IMR-90 (cell line): ENCODE measurements around the gene ARHGEF4. TPM values are rescaled to one million over a fixed set of nuclear protein-coding genes. Genes with fewer than 3 reads are reported as not detected.

Source experiments
- ATAC-seq: fragments of 200-7000 bp; cut with Tn5 transposase; 2 replicates; pipeline ENCODE4 v1.9.1; 2020; ENCODE audit warnings: low read depth, mild to moderate bottlenecking, moderate library complexity
- BruUV-seq: library from RNA; stranded (reverse); fragments of 400-500 nt; replicated peaks from 2 replicates; lab custom pipeline; 2021; lab: Mats Ljungman, UMichigan
- CTCF ChIA-PET: fragments of 300-600 bp; formaldehyde crosslinking; extraction: SDS; loops from one replicate; lab custom pipeline; 2021; ENCODE audit warnings: antibody characterized with exemption; lab: Yijun Ruan, JAX
- POLR2A ChIA-PET: fragments of 300-600 bp; sonication (Branson Sonifier 250); formaldehyde crosslinking; loops from one replicate; lab custom pipeline; 2022; ENCODE audit warnings: antibody characterized with exemption; ENCODE audit not compliant: unreplicated experiment; lab: Charles Lee
- DNase-seq: peaks from one replicate; pipeline ENCODE4 v3.0.0; 2013
- H2AFZ ChIP-seq: replicated peaks from 2 replicates; pipeline ENCODE3; 2013; ENCODE audit warnings: low read length, mild to moderate bottlenecking; ENCODE audit not compliant: poor library complexity
- H2AK5ac ChIP-seq: 2 replicates; pipeline ENCODE4 v1.6.1; 2013; ENCODE audit warnings: low read depth, low read length, inconsistent platforms
- H2AK9ac ChIP-seq: replicated peaks from 2 replicates; pipeline ENCODE3; 2013; ENCODE audit warnings: mild to moderate bottlenecking, low read depth, low read length, moderate library complexity; ENCODE audit not compliant: poor library complexity
- H2BK120ac ChIP-seq: 2 replicates; pipeline ENCODE4 v1.6.1; 2013; ENCODE audit warnings: low read depth, low read length, inconsistent platforms
- H2BK15ac ChIP-seq: 3 replicates; pipeline ENCODE4 v1.6.1; 2013; ENCODE audit warnings: low read depth, low read length, inconsistent platforms
- H2BK20ac ChIP-seq: 2 replicates; pipeline ENCODE4 v1.6.1; 2013; ENCODE audit warnings: low read depth, mild to moderate bottlenecking, inconsistent platforms, low read length, moderate library complexity
- H2BK5ac ChIP-seq: 2 replicates; pipeline ENCODE4 v1.6.1; 2013; ENCODE audit warnings: mild to moderate bottlenecking, low read depth, low read length, inconsistent platforms; ENCODE audit not compliant: poor library complexity, severe bottlenecking
- H3K14ac ChIP-seq: replicated peaks from 2 replicates; pipeline ENCODE4 v1.6.1; 2013; ENCODE audit warnings: low read depth, low read length, inconsistent platforms
- H3K18ac ChIP-seq: 2 replicates; pipeline ENCODE4 v1.6.1; 2013; ENCODE audit warnings: low read depth, low read length, control low read depth
- H3K23ac ChIP-seq: 2 replicates; pipeline ENCODE4 v1.6.1; 2013; ENCODE audit warnings: low read depth, low read length, inconsistent platforms
- H3K27ac ChIP-seq: 2 replicates; pipeline ENCODE4 v1.5.1; 2013; ENCODE audit warnings: mild to moderate bottlenecking, control low read depth, low read length; ENCODE audit not compliant: insufficient read depth
- H3K27me3 ChIP-seq: 2 replicates; pipeline ENCODE4 v1.6.1; 2013; ENCODE audit warnings: low read length; ENCODE audit not compliant: control insufficient read depth, insufficient read depth
- H3K36me3 ChIP-seq: 2 replicates; pipeline ENCODE4 v1.6.1; 2013; ENCODE audit warnings: low read length, mixed read lengths; ENCODE audit not compliant: control insufficient read depth, insufficient read depth
- H3K4ac ChIP-seq: 2 replicates; pipeline ENCODE4 v1.6.1; 2013; ENCODE audit warnings: low read depth, low read length, inconsistent platforms
- H3K4me1 ChIP-seq: 2 replicates; pipeline ENCODE4 v1.6.1; 2013; ENCODE audit warnings: low read length, mixed read lengths; ENCODE audit not compliant: control insufficient read depth, insufficient read depth
- H3K4me2 ChIP-seq: 2 replicates; pipeline ENCODE4 v1.6.1; 2013; ENCODE audit warnings: low read depth, mild to moderate bottlenecking, control low read depth, low read length, moderate library complexity
- H3K4me3 ChIP-seq: 2 replicates; pipeline ENCODE4 v1.5.1; 2013; ENCODE audit warnings: low read depth, mild to moderate bottlenecking, control low read depth, low read length, moderate library complexity; ENCODE audit not compliant: insufficient read depth
- H3K56ac ChIP-seq: 2 replicates; pipeline ENCODE4 v1.6.1; 2013; ENCODE audit warnings: low read length, inconsistent platforms; ENCODE audit not compliant: insufficient read depth; ENCODE audit errors: extremely low read depth
- H3K79me1 ChIP-seq, 2 experiments: 2 replicates each; pipeline ENCODE4 v1.6.1; 2013; ENCODE audit warnings: low read length in 2 of 2, inconsistent platforms in 1 of 2, low read depth in 1 of 2
- H3K9ac ChIP-seq: 2 replicates; pipeline ENCODE4 v1.6.1; 2013; ENCODE audit warnings: low read depth, low read length, control low read depth
- H3K9me1 ChIP-seq: 2 replicates; pipeline ENCODE4 v1.6.1; 2013; ENCODE audit warnings: low read length, inconsistent platforms; ENCODE audit not compliant: insufficient read depth
- H3K9me3 ChIP-seq: 2 replicates; pipeline ENCODE4 v1.6.1; 2013; ENCODE audit warnings: low read length; ENCODE audit not compliant: control insufficient read depth, insufficient read depth
- H4K20me1 ChIP-seq: 2 replicates; pipeline ENCODE4 v1.6.1; 2013; ENCODE audit warnings: low read length, inconsistent platforms; ENCODE audit not compliant: insufficient read depth
- H4K5ac ChIP-seq: 2 replicates; pipeline ENCODE4 v1.6.1; 2013; ENCODE audit warnings: mild to moderate bottlenecking, low read depth, low read length, control low read depth
- H4K8ac ChIP-seq, 2 experiments: 2 replicates each; pipeline ENCODE4 v1.6.1; 2013; ENCODE audit warnings: low read depth in 2 of 2, low read length in 2 of 2, control low read depth in 1 of 2, inconsistent platforms in 1 of 2
- H4K91ac ChIP-seq: 2 replicates; pipeline ENCODE4 v1.6.1; 2013; ENCODE audit warnings: low read depth, low read length, inconsistent platforms; ENCODE audit not compliant: insufficient read depth
- BHLHE40 ChIP-seq: fragments of 150-350 bp; IDR thresholded peaks from 2 replicates; pipeline ENCODE4 v1.6.1; 2016; ENCODE audit warnings: mild to moderate bottlenecking, low read depth, low read length
- CEBPB ChIP-seq: IDR thresholded peaks from 2 replicates; pipeline ENCODE4 v1.6.1; 2012; ENCODE audit warnings: low read depth, low read length, improper control_type of control experiment
- CHD1 ChIP-seq: IDR thresholded peaks from 2 replicates; pipeline ENCODE4 v1.6.1; 2012; ENCODE audit warnings: low read depth, low read length, improper control_type of control experiment
- ELK1 ChIP-seq: fragments of 150-350 bp; IDR thresholded peaks from 2 replicates; pipeline ENCODE4 v1.6.1; 2016; ENCODE audit warnings: low read depth, mild to moderate bottlenecking, low read length, moderate library complexity, borderline replicate concordance
- FOS ChIP-seq: fragments of 150-350 bp; IDR thresholded peaks from 2 replicates; pipeline ENCODE4 v1.6.1; 2016; ENCODE audit warnings: low read depth, low read length
- MAFK ChIP-seq: IDR thresholded peaks from 2 replicates; pipeline ENCODE4 v1.6.1; 2012; ENCODE audit warnings: low read depth, low read length, improper control_type of control experiment
- MXI1 ChIP-seq: IDR thresholded peaks from 2 replicates; pipeline ENCODE4 v1.6.1; 2012; ENCODE audit warnings: low read depth, mild to moderate bottlenecking, low read length, moderate library complexity, borderline replicate concordance
- POLR2A ChIP-seq: IDR thresholded peaks from 2 replicates; pipeline ENCODE4 v1.6.1; 2012; ENCODE audit warnings: mild to moderate bottlenecking, low read depth, low read length
- RAD21 ChIP-seq: IDR thresholded peaks from 2 replicates; pipeline ENCODE4 v1.6.1; 2012; ENCODE audit warnings: low read length, improper control_type of control experiment
- RCOR1 ChIP-seq: IDR thresholded peaks from 2 replicates; pipeline ENCODE4 v1.6.1; 2012; ENCODE audit warnings: mild to moderate bottlenecking, low read length, improper control_type of control experiment; ENCODE audit not compliant: insufficient replicate concordance
- RFX5 ChIP-seq: IDR thresholded peaks from 2 replicates; pipeline ENCODE4 v1.8.0; 2012; ENCODE audit warnings: low read depth, mild to moderate bottlenecking, low read length, moderate library complexity
- SMC3 ChIP-seq: fragments of 150-350 bp; IDR thresholded peaks from 2 replicates; pipeline ENCODE4 v1.6.1; 2016; ENCODE audit warnings: low read depth, mild to moderate bottlenecking, antibody characterized with exemption, low read length, moderate library complexity
- USF2 ChIP-seq: fragments of 150-350 bp; IDR thresholded peaks from 2 replicates; pipeline ENCODE4 v1.6.1; 2017; ENCODE audit warnings: mild to moderate bottlenecking, antibody characterized with exemption, low read length, low read depth
- WGBS, 2 experiments: methylation state at CpG; one replicate each; pipeline versions ENCODE4 v1.1.5 to v1.1.7; 2013; ENCODE audit warnings: missing lambda C conversion rate in 2 of 2; ENCODE audit not compliant: insufficient read length in 1 of 2; ENCODE audit errors: extremely low coverage in 2 of 2; 5-methylcytosine and 5-hydroxymethylcytosine counted together
- dilution Hi-C: fragments of 300-500 bp; cut with HindIII; formaldehyde crosslinking; loops from one replicate; pipeline ENCODE4 v1.14.3; 2018; ENCODE audit warnings: low sequenced_read_pairs; ENCODE audit not compliant: unreplicated experiment
- in situ Hi-C: fragments of 300-500 bp; cut with MboI; formaldehyde crosslinking; loops from 3 replicates; pipeline ENCODE4 v1.14.3; 2019; ENCODE audit warnings: low sequenced_read_pairs, inconsistent platforms, mixed read lengths
- intact Hi-C: fragments of 100-400 bp; cut with micrococcal nuclease; formaldehyde crosslinking; loops from 2 replicates; pipeline ENCODE4 v1.10.0; 2022
- polyA plus RNA-seq, 3 experiments: library from polyadenylated mRNA; depleted of rRNA; stranded (reverse); fragments of >200 nt; gene quantifications; 2 replicates each; pipeline ENCODE4 v1.2.3, GENCODE V29; 2012; ENCODE audit warnings: low replicate concordance in 1 of 3
- total RNA-seq: library from RNA; depleted of rRNA; stranded (reverse); fragments of >200 nt; gene quantifications from 2 replicates; pipeline ENCODE4 v1.2.3, GENCODE V29; 2012

The ARHGEF4 gene
- total and polyA plus RNA-seq, 2 of the 4 experiments (the other 2 are of a cell fraction): 2.7 to 5.0 TPM

GRCh38 chr2:130986890-130987493 lies 150.3 kb downstream of the ARHGEF4 start:
- ATAC-seq (no peak), DNase-seq (no peak)
- Histone ChIP-seq H3K27ac (no peak overlapping the region), H2BK20ac (no peak overlapping the region), H3K4me3 (no peak overlapping the region), H3K36me3 (no peaks in the 10 kb centered on the region), H2AK9ac (no peak overlapping the region), H4K91ac (no peak overlapping the region), H4K20me1 (no peaks in the 10 kb centered on the region), H3K18ac (no peak overlapping the region), H3K23ac (no peak overlapping the region), H2AFZ (no peak overlapping the region), H2BK120ac (no peak overlapping the region), H3K27me3 (no peaks in the 10 kb centered on the region), H3K9ac (no peak overlapping the region), H3K56ac (no peak overlapping the region), H3K9me1 (no peaks in the 10 kb centered on the region), H3K4me2 (no peak overlapping the region), H4K8ac (no peak overlapping the region), H3K4ac (no peak overlapping the region), H3K9me3 (no peaks in the 10 kb centered on the region), H3K79me1 (no peaks in the 10 kb centered on the region), H3K14ac (no peak overlapping the region), H4K5ac (no peak overlapping the region), H2BK5ac (no peak overlapping the region), H3K4me1 (no peaks in the 10 kb centered on the region), H2AK5ac (no peak overlapping the region), H2BK15ac (no peak overlapping the region)
- no TSS peak for BruUV-seq
- ChIA-PET POLR2A (no interaction called here), CTCF (no interaction called here)
- in situ Hi-C loops (no loop called here), intact Hi-C loops (no loop called here), dilution Hi-C loops (no loop called here)
- no peak for TF ChIP-seq CHD1
- TF ChIP-seq RCOR1: no peak
- TF ChIP-seq FOS: no peak
- TF ChIP-seq RAD21: no peak
- no peak for TF ChIP-seq MAFK
- TF ChIP-seq USF2: no peak
- no peak for TF ChIP-seq POLR2A
- no peak for TF ChIP-seq MXI1
- no peak for TF ChIP-seq BHLHE40
- TF ChIP-seq ELK1: no peak
- TF ChIP-seq SMC3: no peak
- no peak for TF ChIP-seq CEBPB
- TF ChIP-seq RFX5: no peak
- WGBS, 2 experiments: no CpG with 5 or more reads among the region's 11 CpGs
